ENCODE data around the gene ANKS1A. TPM values are rescaled to one million over a fixed set of nuclear protein-coding genes. Genes with fewer than 3 reads are reported as not detected.

ANKS1A gene
- total RNA-seq, 1 experiment from 2014 or later: 35.0 TPM

GRCh38 chr6:35055891-35056290 is 166.8 kb downstream of the ANKS1A start:
- ATAC-seq (no peak), DNase-seq (ENCODE audit: low spot score) (no peak)
- Mint-ChIP-seq H3K4me1 (peaks cover 3% of the 10 kb centered on the region; the same call in 1 of the 2 replicates), H3K4me3 (no peak overlapping the region), H3K9me3 (no peaks in the 10 kb centered on the region), H3K27ac (0 out of 2 replicates have a peak overlapping the region, but pooled peaks have one; percentile 32), H3K36me3 (peaks cover 20% of the 10 kb centered on the region), H3K27me3 (ENCODE audit: low read depth) (no peaks in the 10 kb centered on the region)
- CTCF ChIA-PET: no interaction called here
- TF ChIP-seq CDX4 (CRISPR knock-in tag; IDR thresholded peaks at IDR 0.05; ENCODE audit: borderline replicate concordance) (no peak), MAX (CRISPR knock-in tag; IDR thresholded peaks at IDR 0.05) (no peak), GRHL2 (CRISPR knock-in tag; IDR thresholded peaks at IDR 0.05; ENCODE audit: insufficient replicate concordance, severe bottlenecking) (no peak), ZNF416 (CRISPR knock-in tag; IDR thresholded peaks at IDR 0.05) (no peak), IRF1 (CRISPR knock-in tag; IDR thresholded peaks at IDR 0.05) (no peak), JAZF1 (CRISPR knock-in tag; IDR thresholded peaks at IDR 0.05) (no peak), ZNF423 (CRISPR knock-in tag; IDR thresholded peaks at IDR 0.05) (no peak), SOX15 (CRISPR knock-in tag; IDR thresholded peaks at IDR 0.05) (no peak), TCF7 (CRISPR knock-in tag; IDR thresholded peaks at IDR 0.05; ENCODE audit: low read depth) (no peak)
- POLR2A ChIA-PET: no interaction called here

GRCh38 chr6:35056952-35057351 is 167.9 kb downstream of the ANKS1A start:
- H3K4me1 Mint-ChIP-seq: peaks cover 3% of the 10 kb centered on the region; the same call in 1 of the 2 replicates
- DNase-seq (ENCODE audit: low spot score): no peak
- no peak overlapping the region for H3K4me3 Mint-ChIP-seq
- no peak overlapping the region; the same call in 1 of the 2 replicates for H3K27ac Mint-ChIP-seq
- TF ChIP-seq ZNF423 (CRISPR knock-in tag; IDR thresholded peaks at IDR 0.05) (no peak), SMAD3 (CRISPR knock-in tag; IDR thresholded peaks at IDR 0.05; ENCODE audit: borderline replicate concordance) (no peak), USF1 (CRISPR knock-in tag; IDR thresholded peaks at IDR 0.05) (no peak), NFE2L1 (CRISPR knock-in tag; IDR thresholded peaks at IDR 0.05) (no peak), ZNF512 (CRISPR knock-in tag; IDR thresholded peaks at IDR 0.05; ENCODE audit: borderline replicate concordance) (no peak), TCF7 (CRISPR knock-in tag; IDR thresholded peaks at IDR 0.05; ENCODE audit: low read depth) (no peak), FOXP1 (CRISPR knock-in tag; IDR thresholded peaks at IDR 0.05; ENCODE audit: borderline replicate concordance) (no peak), PRRX2 (CRISPR knock-in tag; IDR thresholded peaks at IDR 0.05) (no peak), ZNF281 (CRISPR knock-in tag; IDR thresholded peaks at IDR 0.05) (no peak), HMGA2 (CRISPR knock-in tag; IDR thresholded peaks at IDR 0.05) (no peak), FOXK1 (CRISPR knock-in tag; IDR thresholded peaks at IDR 0.05) (no peak), TP53 (CRISPR knock-in tag; IDR thresholded peaks at IDR 0.05) (no peak), ZNF138 (CRISPR knock-in tag; conservative IDR thresholded peaks at IDR 0.05) (no peak), SMAD4 (CRISPR knock-in tag; IDR thresholded peaks at IDR 0.05) (no peak), RORB (CRISPR knock-in tag; IDR thresholded peaks at IDR 0.05) (no peak), PRDM15 (CRISPR knock-in tag; IDR thresholded peaks at IDR 0.05) (no peak), ZNF425 (CRISPR knock-in tag; conservative IDR thresholded peaks at IDR 0.05) (no peak)
- H3K36me3 Mint-ChIP-seq: peaks cover 20% of the 10 kb centered on the region
- no peak for ATAC-seq
- no peaks in the 10 kb centered on the region for H3K27me3 Mint-ChIP-seq (ENCODE audit: low read depth)
- ChIA-PET POLR2A (no interaction called here), CTCF (interaction anchor here (1.3 kb wide), 1 partner anchor 31 kb away, joined by 4 read pairs; no protein-coding TSS in a partner anchor)
- H3K9me3 Mint-ChIP-seq: no peaks in the 10 kb centered on the region

Measured in WTC11 (cell line).